Measurements from ENCODE around the gene KCNAB2. TPM values are rescaled to one million over a fixed set of nuclear protein-coding genes. Genes with fewer than 3 reads are reported as not detected.
A peak's percentile ranks its signal among the peaks of the same experiment; 100 is the strongest.

The KCNAB2 gene
- total RNA-seq, 6 experiments from 2014 or later = 8.0 to 12.6 (median 10.7) TPM

DNA sequence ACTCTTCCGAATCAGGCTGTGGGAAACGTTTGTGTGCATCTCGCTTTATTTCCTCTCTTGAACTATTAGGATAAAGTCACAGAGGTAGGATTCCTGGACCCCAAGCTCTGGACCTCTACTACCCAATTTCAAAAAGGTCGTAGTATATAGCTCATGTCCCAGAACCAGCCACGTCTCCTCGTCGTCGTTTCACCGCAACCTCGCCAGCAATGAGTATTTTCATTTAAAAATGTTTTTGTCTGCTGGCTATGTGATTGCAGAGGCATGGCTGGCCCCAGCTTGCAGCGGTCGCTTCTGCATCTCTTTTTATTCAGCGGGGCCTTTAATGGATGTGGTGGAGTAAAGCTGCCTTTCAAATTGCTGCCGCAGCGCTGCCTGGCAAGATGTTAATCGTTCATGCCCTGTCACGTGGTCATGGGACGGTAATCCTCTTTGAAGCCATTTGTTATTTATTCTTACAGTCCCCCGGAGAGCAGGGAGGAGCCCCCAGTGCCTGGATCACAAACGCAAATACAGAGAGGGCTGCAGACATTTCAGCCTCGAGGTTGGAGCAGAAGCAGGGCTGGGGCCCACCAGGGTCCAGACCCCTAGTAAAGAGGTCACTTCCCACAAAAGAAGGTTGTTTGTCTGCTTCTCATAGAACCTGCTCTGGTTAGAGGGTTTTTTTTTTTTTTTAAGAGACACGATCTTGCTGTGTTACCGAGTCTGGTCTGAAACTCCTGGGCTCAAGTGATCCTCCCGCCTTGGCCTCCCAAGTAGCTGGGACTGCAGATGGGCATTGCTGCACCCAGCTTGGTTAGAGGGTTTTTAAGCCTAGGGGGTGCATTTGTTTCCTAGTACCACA is 41.9 kb upstream of the KCNAB2 start:
- TF ChIP-seq CTCF (IDR thresholded peaks at IDR 0.05) = no peak
- Mint-ChIP-seq H3K27ac (no peak overlapping the region), H3K9me3 (no peaks in the 10 kb centered on the region), H3K4me3 (no peak overlapping the region), H3K4me1 (ENCODE audit: low read depth) (peaks cover 12% of the 10 kb centered on the region), H3K36me3 (ENCODE audit: low read depth) (0 out of 2 replicates have a peak, but pooled peaks cover 3% of the 10 kb centered on the region), H3K27me3 (ENCODE audit: insufficient read depth) (no peaks in the 10 kb centered on the region)
- DNase-seq = no peak

GRCh38 chr1:6004412-6005123 is 41.1 kb upstream of the KCNAB2 start:
- H3K27ac Mint-ChIP-seq = no peak overlapping the region
- no peak for TF ChIP-seq CTCF (IDR thresholded peaks at IDR 0.05)
- no peaks in the 10 kb centered on the region for H3K27me3 Mint-ChIP-seq (ENCODE audit: insufficient read depth)
- no peak for DNase-seq
- H3K36me3 Mint-ChIP-seq (ENCODE audit: low read depth) = 0 out of 2 replicates have a peak, but pooled peaks cover 3% of the 10 kb centered on the region
- no peak overlapping the region for H3K4me3 Mint-ChIP-seq
- no peaks in the 10 kb centered on the region for H3K9me3 Mint-ChIP-seq
- H3K4me1 Mint-ChIP-seq (ENCODE audit: low read depth) = peaks cover 12% of the 10 kb centered on the region

- no peak overlapping the region for H3K4me3 Mint-ChIP-seq
- no peak for TF ChIP-seq CTCF (IDR thresholded peaks at IDR 0.05)
- H3K27me3 Mint-ChIP-seq (ENCODE audit: insufficient read depth) = no peaks in the 10 kb centered on the region
- H3K9me3 Mint-ChIP-seq = no peaks in the 10 kb centered on the region
- no peak for DNase-seq
- H3K36me3 Mint-ChIP-seq (ENCODE audit: low read depth) = 0 out of 2 replicates have a peak, but pooled peaks cover 3% of the 10 kb centered on the region
- peaks cover 12% of the 10 kb centered on the region for H3K4me1 Mint-ChIP-seq (ENCODE audit: low read depth)
- no peak overlapping the region for H3K27ac Mint-ChIP-seq
Observed at GRCh38 chr1:6005276-6005917, 40.3 kb upstream of the KCNAB2 start.

- peaks cover 12% of the 10 kb centered on the region for H3K4me1 Mint-ChIP-seq (ENCODE audit: low read depth)
- H3K9me3 Mint-ChIP-seq = no peaks in the 10 kb centered on the region
- H3K4me3 Mint-ChIP-seq = no peak overlapping the region
- H3K27me3 Mint-ChIP-seq (ENCODE audit: insufficient read depth) = peaks cover 2% of the 10 kb centered on the region; the same call in 1 of the 2 replicates
- 0 out of 2 replicates have a peak, but pooled peaks cover 3% of the 10 kb centered on the region for H3K36me3 Mint-ChIP-seq (ENCODE audit: low read depth)
- no peak for TF ChIP-seq CTCF (IDR thresholded peaks at IDR 0.05)
- DNase-seq = no peak
- H3K27ac Mint-ChIP-seq = peak overlapping the region; percentile 78
Observed at GRCh38 chr1:6006882-6007281, 38.8 kb upstream of the KCNAB2 start.

GRCh38 chr1:6007318-6008083 is 38.2 kb upstream of the KCNAB2 start:
- Mint-ChIP-seq H3K27ac (peak overlapping the region; percentile 78), H3K4me3 (no peak overlapping the region; the same call in 1 of the 2 replicates), H3K27me3 (ENCODE audit: insufficient read depth) (peaks cover 2% of the 10 kb centered on the region; the same call in 1 of the 2 replicates), H3K4me1 (ENCODE audit: low read depth) (peaks cover 12% of the 10 kb centered on the region), H3K36me3 (ENCODE audit: low read depth) (0 out of 2 replicates have a peak, but pooled peaks cover 3% of the 10 kb centered on the region), H3K9me3 (no peaks in the 10 kb centered on the region)
- TF ChIP-seq CTCF (IDR thresholded peaks at IDR 0.05) = no peak
- DNase-seq = peak; percentile 45
